HEK293 (cell line): ENCODE data around the gene SYNPO.

ENCODE experiments used
- CTCF ChIA-PET: fragments of 350-600 bp; formaldehyde crosslinking; extraction: SDS; loops from one replicate; lab custom pipeline; 2021; ENCODE audit warnings: antibody characterized with exemption; lab: Yijun Ruan, JAX
- POLR2A ChIA-PET: fragments of 300-600 bp; formaldehyde crosslinking; extraction: SDS; loops from one replicate; lab custom pipeline; 2020; ENCODE audit warnings: antibody characterized with exemption, inconsistent platforms; lab: Yijun Ruan, JAX
- H3K27ac ChIP-seq: fragments of 200-500 bp; sonication (Bioruptor generic); 2 replicates; pipeline ENCODE4 v1.5.1; 2014; ENCODE audit warnings: low read depth, low read length, control low read depth, inconsistent platforms; ENCODE audit errors: extremely low read depth
- H3K36me3 ChIP-seq, 2 experiments: fragments of 200-500 bp in 1 of 2; sonication (Bioruptor generic) in 1 of 2; 1 replicate in 1 of 2; 2 replicates in 1 of 2; pipeline ENCODE4 v1.5.1; 2014 to 2017; ENCODE audit warnings: inconsistent platforms in 2 of 2, low read length in 2 of 2; ENCODE audit not compliant: control insufficient read depth in 2 of 2, insufficient read depth in 1 of 2
- H3K4me1 ChIP-seq: fragments of 200-500 bp; sonication (Bioruptor generic); 2 replicates; pipeline ENCODE4 v1.5.1; 2014; ENCODE audit warnings: mild to moderate bottlenecking, low read length, inconsistent platforms; ENCODE audit not compliant: control insufficient read depth, insufficient read depth
- H3K4me3 ChIP-seq: 2 replicates; pipeline ENCODE4 v1.5.1; 2011; ENCODE audit warnings: low read depth, mild to moderate bottlenecking, control low read depth, low read length, moderate library complexity
- H3K9me3 ChIP-seq: fragments of 200-500 bp; sonication (Bioruptor generic); 2 replicates; pipeline ENCODE4 v1.5.1; 2014; ENCODE audit warnings: low read depth, low read length, inconsistent platforms; ENCODE audit not compliant: control insufficient read depth, insufficient read depth
- BCL11A ChIP-seq: fragments of 450-650 bp; formaldehyde crosslinking; IDR thresholded peaks from 2 replicates; pipeline ENCODE4 v1.5.1; 2016; ENCODE audit warnings: low read depth, missing biosample characterization, missing genetic modification characterization
- MZF1 ChIP-seq: fragments of 450-650 bp; formaldehyde crosslinking; IDR thresholded peaks from 2 replicates; pipeline ENCODE4 v1.5.1; 2017; ENCODE audit warnings: missing biosample characterization, missing genetic modification characterization, borderline replicate concordance
- SCRT1 ChIP-seq: fragments of 450-650 bp; formaldehyde crosslinking; IDR thresholded peaks from 2 replicates; pipeline ENCODE4 v1.5.1; 2016; ENCODE audit warnings: missing biosample characterization, missing genetic modification characterization, borderline replicate concordance
- SCRT2 ChIP-seq: fragments of 450-650 bp; formaldehyde crosslinking; IDR thresholded peaks from 2 replicates; pipeline ENCODE4 v1.5.1; 2016; ENCODE audit warnings: missing biosample characterization, missing genetic modification characterization
- ZBTB48 ChIP-seq: fragments of 450-650 bp; formaldehyde crosslinking; IDR thresholded peaks from 2 replicates; pipeline ENCODE4 v1.5.1; 2016; ENCODE audit warnings: missing biosample characterization, missing genetic modification characterization
- ZNF175 ChIP-seq: fragments of 450-650 bp; formaldehyde crosslinking; IDR thresholded peaks from 2 replicates; pipeline ENCODE4 v1.5.1; 2016; ENCODE audit warnings: missing biosample characterization, missing genetic modification characterization
- ZNF311 ChIP-seq: fragments of 450-650 bp; formaldehyde crosslinking; IDR thresholded peaks from 2 replicates; pipeline ENCODE4 v1.5.1; 2017; ENCODE audit warnings: missing biosample characterization, missing genetic modification characterization, borderline replicate concordance
- ZNF510 ChIP-seq: fragments of 450-650 bp; formaldehyde crosslinking; IDR thresholded peaks from 2 replicates; pipeline ENCODE4 v1.5.1; 2018; ENCODE audit warnings: mild to moderate bottlenecking, missing genetic modification characterization, missing biosample characterization; ENCODE audit not compliant: insufficient replicate concordance
- ZNF549 ChIP-seq: fragments of 450-650 bp; IDR thresholded peaks from 2 replicates; pipeline ENCODE4 v1.5.1; 2018; ENCODE audit warnings: missing biosample characterization, missing genetic modification characterization, mild to moderate bottlenecking, inconsistent platforms, moderate library complexity
- ZNF624 ChIP-seq: fragments of 450-650 bp; formaldehyde crosslinking; IDR thresholded peaks from 2 replicates; pipeline ENCODE4 v1.5.1; 2017; ENCODE audit warnings: missing biosample characterization, missing genetic modification characterization
- ZSCAN16 ChIP-seq: fragments of 450-650 bp; formaldehyde crosslinking; IDR thresholded peaks from 2 replicates; pipeline ENCODE4 v1.5.1; 2016; ENCODE audit warnings: missing biosample characterization, missing genetic modification characterization
- ZSCAN30 ChIP-seq: fragments of 450-650 bp; IDR thresholded peaks from 2 replicates; pipeline ENCODE4 v1.5.1; 2018; ENCODE audit warnings: missing biosample characterization, mild to moderate bottlenecking, missing genetic modification characterization, moderate library complexity
- TF ChIP-seq, protein P1 (sequence below): fragments of 450-650 bp; formaldehyde crosslinking; IDR thresholded peaks from 2 replicates; pipeline ENCODE4 v1.5.1; 2016; ENCODE audit warnings: missing biosample characterization, missing genetic modification characterization
- TF ChIP-seq, protein P2 (sequence below): fragments of 450-650 bp; formaldehyde crosslinking; IDR thresholded peaks from 2 replicates; pipeline ENCODE4 v1.5.1; 2016; ENCODE audit warnings: missing biosample characterization, missing genetic modification characterization
- TF ChIP-seq, protein P3 (sequence below): fragments of 450-650 bp; formaldehyde crosslinking; IDR thresholded peaks from 2 replicates; pipeline ENCODE4 v1.5.1; 2017; ENCODE audit warnings: missing biosample characterization, missing genetic modification characterization

Gene SYNPO

DNA sequence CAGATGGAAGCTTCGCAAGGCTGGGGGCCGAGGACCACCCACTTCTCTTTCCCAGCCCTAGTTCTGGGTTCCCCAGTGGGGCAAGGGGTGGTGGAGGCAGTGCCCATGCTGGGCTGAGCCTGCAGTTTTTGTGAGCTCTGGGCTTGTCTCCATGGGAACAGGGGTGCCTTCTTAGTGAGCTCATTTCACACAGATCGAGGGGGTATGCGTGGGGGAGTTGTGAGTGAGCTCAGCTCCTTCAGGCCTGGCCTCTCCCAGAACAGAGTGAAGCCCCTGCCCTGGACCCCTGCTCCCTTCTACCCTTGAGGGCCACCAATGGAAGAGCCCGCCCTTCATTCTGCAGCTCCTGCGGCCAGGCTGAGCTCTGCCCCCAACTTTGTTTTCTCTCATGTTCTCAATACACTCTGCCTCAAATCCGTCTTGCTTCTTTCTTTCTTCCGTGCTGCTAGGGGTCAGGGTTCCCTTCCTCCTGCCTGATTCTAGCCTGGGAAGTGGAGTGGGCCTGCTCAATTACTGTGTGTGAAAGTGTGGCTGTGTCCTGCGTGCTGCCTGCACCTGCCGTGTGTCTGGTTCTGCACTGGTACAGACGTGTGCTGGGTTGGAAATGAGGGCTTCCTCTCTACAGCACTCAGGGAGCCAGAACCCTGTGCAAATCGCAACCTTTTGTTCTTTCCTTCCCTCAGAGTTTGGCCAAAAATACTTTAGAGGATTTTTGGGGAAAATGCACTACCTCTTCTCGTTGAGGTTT, 11.6 kb downstream of the SYNPO start (continued):
- TF ChIP-seq, protein P1, sequence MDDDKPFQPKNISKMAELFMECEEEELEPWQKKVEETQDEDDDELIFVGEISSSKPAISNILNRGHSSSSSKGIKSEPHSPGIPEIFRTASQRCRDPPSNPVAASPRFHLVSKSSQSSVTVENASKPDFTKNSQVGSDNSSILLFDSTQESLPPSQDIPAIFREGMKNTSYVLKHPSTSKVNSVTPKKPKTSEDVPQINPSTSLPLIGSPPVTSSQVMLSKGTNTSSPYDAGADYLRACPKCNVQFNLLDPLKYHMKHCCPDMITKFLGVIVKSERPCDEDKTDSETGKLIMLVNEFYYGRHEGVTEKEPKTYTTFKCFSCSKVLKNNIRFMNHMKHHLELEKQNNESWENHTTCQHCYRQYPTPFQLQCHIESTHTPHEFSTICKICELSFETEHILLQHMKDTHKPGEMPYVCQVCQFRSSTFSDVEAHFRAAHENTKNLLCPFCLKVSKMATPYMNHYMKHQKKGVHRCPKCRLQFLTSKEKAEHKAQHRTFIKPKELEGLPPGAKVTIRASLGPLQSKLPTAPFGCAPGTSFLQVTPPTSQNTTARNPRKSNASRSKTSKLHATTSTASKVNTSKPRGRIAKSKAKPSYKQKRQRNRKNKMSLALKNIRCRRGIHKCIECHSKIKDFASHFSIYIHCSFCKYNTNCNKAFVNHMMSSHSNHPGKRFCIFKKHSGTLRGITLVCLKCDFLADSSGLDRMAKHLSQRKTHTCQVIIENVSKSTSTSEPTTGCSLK, result no peak
- TF ChIP-seq ZNF510 (tag by site-specific recombination), result no peak
- TF ChIP-seq BCL11A (tag by site-specific recombination), result no peak
- no peak for TF ChIP-seq ZNF624 (tag by site-specific recombination)
- no peak for TF ChIP-seq MZF1 (tag by site-specific recombination)

DNA sequence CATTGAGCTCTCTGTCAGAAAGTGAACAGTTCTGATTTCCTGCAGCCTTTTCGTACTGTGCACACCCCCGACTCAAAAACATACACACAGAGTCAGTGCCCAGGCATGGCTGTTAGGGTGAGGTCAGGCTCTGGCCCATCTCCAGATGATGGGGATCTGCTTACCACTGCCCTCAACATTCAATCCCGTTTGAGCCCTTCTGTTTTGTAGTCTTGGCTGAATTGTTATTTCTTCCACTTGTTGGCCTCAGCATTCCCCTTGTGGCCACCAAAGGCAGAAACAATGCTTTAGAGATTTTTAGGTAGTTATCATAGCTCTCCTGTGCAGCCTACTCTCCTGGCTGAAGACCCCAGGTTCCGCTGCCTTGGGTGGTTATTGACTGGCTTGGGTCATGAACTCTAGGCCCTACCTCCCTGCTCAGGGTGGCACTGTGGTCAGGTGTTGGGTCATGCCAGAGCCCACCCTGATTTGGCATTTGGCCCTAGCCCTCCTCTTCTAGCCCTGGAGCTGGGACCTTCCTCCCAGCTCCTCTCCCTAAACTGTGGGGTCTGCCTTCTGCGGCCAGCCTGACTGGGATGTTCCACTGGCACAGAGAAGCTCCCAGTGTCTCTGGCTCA, 12.8 kb downstream of the SYNPO start:
- CTCF ChIA-PET, result interaction anchor here (0.6 to 9.2 kb wide), 19 partner anchors 9 to 194 kb away, joined by 3 to 161 read pairs (median 4); partner anchors contain the start of genes RBM22 and SYNPO
- Histone ChIP-seq H3K27ac (no peak overlapping the region), H3K4me3 (no peak overlapping the region), H3K36me3 (no peaks in the 10 kb centered on the region), H3K9me3 (no peaks in the 10 kb centered on the region), H3K4me1 (no peaks in the 10 kb centered on the region)
- POLR2A ChIA-PET, result interaction anchor here (0.6 to 1.6 kb wide), 7 partner anchors 10 to 93 kb away, joined by 3 to 6 read pairs (median 4); partner anchors contain the start of gene RBM22
- TF ChIP-seq, protein P1, result no peak
- TF ChIP-seq SCRT2 (tag by site-specific recombination), result peak; percentile 71
- TF ChIP-seq SCRT1, result 0 out of 2 replicates have a peak, but pooled peaks have one; percentile 18

DNA sequence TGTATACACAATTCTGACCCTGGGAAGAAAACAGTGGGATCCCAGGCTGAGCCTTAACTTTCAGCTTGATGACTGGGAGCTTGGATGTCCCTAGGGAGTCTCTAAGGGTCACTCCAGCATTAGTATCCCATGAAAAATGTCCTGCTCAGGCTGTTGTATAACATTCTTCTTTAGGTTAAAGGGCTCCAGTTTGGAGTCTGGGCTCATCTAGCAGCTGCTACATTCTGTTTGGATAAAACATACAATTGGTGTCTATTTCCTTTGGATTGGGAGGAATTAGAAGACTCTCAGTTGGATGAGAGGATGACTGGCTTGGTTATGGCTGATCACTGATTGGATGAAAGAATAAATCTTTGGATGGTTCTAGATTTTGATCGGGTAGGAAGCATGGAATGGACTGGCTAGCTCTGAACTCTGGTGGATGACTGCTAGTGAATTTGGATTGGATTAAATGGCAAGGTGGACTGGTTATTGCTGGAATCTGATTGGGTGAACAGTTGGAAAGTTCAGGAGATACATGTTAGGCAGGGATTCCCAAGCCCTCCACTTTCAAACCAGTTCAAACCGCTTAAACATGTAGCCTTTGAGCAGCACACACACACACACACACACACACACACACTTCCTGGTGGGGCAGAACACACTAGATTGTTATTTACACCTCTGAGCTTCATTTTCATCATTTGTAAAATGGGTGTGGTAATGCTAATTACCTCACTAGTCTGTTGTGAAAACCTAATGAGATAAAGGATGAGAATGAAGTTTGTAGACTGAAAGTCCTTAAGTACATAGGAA, 13.5 kb downstream of the SYNPO start:
- H3K36me3 ChIP-seq, result no peaks in the 10 kb centered on the region
- POLR2A ChIA-PET, result interaction anchor here (0.7 to 1.6 kb wide), 6 partner anchors 11 to 94 kb away, joined by 3 to 5 read pairs (median 4); partner anchors contain the start of gene RBM22

More for the DNA sequence above, 13.5 kb downstream of the SYNPO start:
- Histone ChIP-seq H3K9me3 (no peaks in the 10 kb centered on the region), H3K27ac (no peak overlapping the region), H3K4me1 (no peaks in the 10 kb centered on the region), H3K4me3 (no peak overlapping the region)
- TF ChIP-seq ZSCAN16 (no peak), ZBTB48 (tag by site-specific recombination) (no peak), ZNF311 (tag by site-specific recombination) (no peak), ZNF175 (tag by site-specific recombination) (no peak), ZSCAN30 (tag by site-specific recombination) (no peak), ZNF549 (tag by site-specific recombination) (no peak)
- TF ChIP-seq, protein P2, sequence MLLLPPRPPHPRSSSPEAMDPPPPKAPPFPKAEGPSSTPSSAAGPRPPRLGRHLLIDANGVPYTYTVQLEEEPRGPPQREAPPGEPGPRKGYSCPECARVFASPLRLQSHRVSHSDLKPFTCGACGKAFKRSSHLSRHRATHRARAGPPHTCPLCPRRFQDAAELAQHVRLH (tag by site-specific recombination), result no peak
- TF ChIP-seq, protein P1, result no peak
- TF ChIP-seq, protein P3, sequence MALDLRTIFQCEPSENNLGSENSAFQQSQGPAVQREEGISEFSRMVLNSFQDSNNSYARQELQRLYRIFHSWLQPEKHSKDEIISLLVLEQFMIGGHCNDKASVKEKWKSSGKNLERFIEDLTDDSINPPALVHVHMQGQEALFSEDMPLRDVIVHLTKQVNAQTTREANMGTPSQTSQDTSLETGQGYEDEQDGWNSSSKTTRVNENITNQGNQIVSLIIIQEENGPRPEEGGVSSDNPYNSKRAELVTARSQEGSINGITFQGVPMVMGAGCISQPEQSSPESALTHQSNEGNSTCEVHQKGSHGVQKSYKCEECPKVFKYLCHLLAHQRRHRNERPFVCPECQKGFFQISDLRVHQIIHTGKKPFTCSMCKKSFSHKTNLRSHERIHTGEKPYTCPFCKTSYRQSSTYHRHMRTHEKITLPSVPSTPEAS, result peak; percentile 60; the same call in 1 of the 2 replicates
- CTCF ChIA-PET, result interaction anchor here (0.6 to 9.2 kb wide), 18 partner anchors 10 to 193 kb away, joined by 3 to 161 read pairs (median 4); partner anchors contain the start of genes RBM22 and SYNPO
